HT-29 (cell line): ENCODE data around the gene PYROXD2. TPM values are rescaled to one million over a fixed set of nuclear protein-coding genes. Genes with fewer than 3 reads are reported as not detected.

ENCODE experiments used
- DNase-seq: peaks from one replicate; pipeline ENCODE4 v3.0.0-alpha.2; 2015; ENCODE audit warnings: low spot score
- small RNA-seq: library from RNA; depleted of rRNA; stranded (forward); fragments of <200 nt; gene quantifications from one replicate; pipeline ENCODE3, GENCODE V24; 2014
- total RNA-seq: library from RNA; depleted of rRNA; stranded (reverse); fragments of >200 nt; shearing (Covaris generic); gene quantifications from 2 replicates; pipeline ENCODE4 v1.2.3, GENCODE V29; 2014; rRNA removed

Gene PYROXD2
- total RNA-seq, 1 experiment from 2014 or later: 20.9 TPM

GRCh38 chr10:98337484-98337883, 77.5 kb downstream of the PYROXD2 start:
- DNase-seq: no peak

Small RNA genes lying within 50 kb of the gene (small RNA-seq; reads per million reads assigned to genes)
- not detected for gene MIR4685

Other genes with a start within 250 kb of the PYROXD2 start
- gene LOXL4, start 147.0 kb downstream of the PYROXD2 start, total RNA-seq: 19.6 and 23.0 TPM in 2 replicates
- gene HPS1, start 31.8 kb upstream of the PYROXD2 start, total RNA-seq: 44.2 and 49.8 TPM in 2 replicates